D721Med (cell line): Measurements from ENCODE around the gene GNE.
"Not testable (repeated sequence)": the region's sequence is repeated elsewhere in the genome, so short reads cannot be mapped to it uniquely, and the experiment has no call there.

ENCODE experiments used
- DNase-seq: peaks from one replicate; pipeline ENCODE4 v3.0.0; 2011; ENCODE audit warnings: low spot score; ENCODE audit not compliant: insufficient read length
- FAIRE-seq: peaks from 2 replicates; lab custom pipeline; 2011; peaks lifted over from hg19 to GRCh38; lab: Jason Lieb, UNC
- CTCF ChIP-seq: IDR thresholded peaks from 2 replicates; pipeline ENCODE4 v1.5.1; 2012; ENCODE audit warnings: mild to moderate bottlenecking, control low read depth; ENCODE audit not compliant: insufficient read depth; ENCODE audit errors: missing control alignments

Gene GNE

DNA sequence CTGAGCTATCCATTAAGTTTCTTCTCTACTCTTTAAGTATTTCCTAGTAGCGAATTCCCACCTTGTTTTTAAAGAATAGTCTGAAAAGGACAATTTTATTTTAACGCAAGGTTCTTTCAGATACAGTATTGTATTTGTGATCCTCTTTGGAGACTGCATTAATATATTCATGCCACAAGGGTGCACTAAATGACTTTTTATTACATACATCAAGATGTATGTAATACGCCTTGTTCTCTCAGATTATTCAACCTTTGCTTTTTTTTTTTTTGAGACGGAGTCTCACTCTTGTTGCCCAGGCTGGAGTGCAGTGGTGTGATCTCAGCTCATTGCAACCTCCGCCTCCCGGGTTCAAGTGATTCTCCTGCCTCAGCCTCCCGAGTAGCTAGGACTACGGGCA lies 10.2 kb downstream of the GNE start:
- DNase-seq, FAIRE-seq: not testable (repeated sequence)
- peak; percentile 55 for TF ChIP-seq CTCF

DNA sequence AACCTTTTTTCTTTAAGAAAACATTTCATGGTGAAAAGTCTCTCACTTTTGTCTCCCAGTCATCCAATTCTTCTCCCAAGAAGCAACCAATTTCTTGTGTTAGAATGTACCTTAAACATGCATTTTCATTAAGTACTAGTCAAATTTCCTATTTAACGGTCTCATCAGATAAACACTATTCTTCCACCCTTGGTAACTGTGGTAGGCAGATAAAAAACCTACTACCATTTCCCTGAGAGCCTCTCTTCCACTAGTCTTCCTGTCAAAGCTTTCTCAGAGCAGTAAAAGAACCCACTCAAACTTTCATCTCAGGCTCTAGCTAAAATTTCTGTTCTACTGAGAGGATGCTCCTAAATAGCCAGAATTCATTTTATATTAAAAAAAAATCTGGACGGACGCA lies 10.9 kb downstream of the GNE start:
- DNase-seq (no peak), FAIRE-seq (no peak)

GRCh38 chr9:36245906-36246305 lies 12.3 kb downstream of the GNE start:
- no peak for TF ChIP-seq CTCF
- DNase-seq (no peak), FAIRE-seq (no peak)

More for the DNA sequence above, 10.9 kb downstream of the GNE start:
- no peak for TF ChIP-seq CTCF

DNA sequence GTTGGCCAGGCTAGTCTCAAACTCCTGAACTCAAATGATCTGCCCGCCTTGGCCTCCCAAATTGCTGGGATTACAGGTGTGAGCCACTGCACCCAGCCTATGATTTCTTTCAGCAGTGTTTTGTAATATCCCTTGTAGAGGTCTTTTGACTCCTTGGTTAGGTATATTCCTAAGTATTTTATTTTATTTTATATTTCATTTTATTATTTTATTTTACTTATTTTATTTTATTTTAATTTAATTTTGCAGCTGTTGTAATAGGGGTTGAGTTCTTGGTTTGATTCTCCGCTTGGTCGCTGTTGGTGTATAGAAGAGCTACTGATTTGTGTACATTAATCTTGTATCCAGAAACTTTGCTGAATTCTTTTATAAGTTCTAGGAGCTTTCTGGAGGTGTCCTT lies 18.6 kb downstream of the GNE start:
- not testable (repeated sequence) for FAIRE-seq, DNase-seq

DNA sequence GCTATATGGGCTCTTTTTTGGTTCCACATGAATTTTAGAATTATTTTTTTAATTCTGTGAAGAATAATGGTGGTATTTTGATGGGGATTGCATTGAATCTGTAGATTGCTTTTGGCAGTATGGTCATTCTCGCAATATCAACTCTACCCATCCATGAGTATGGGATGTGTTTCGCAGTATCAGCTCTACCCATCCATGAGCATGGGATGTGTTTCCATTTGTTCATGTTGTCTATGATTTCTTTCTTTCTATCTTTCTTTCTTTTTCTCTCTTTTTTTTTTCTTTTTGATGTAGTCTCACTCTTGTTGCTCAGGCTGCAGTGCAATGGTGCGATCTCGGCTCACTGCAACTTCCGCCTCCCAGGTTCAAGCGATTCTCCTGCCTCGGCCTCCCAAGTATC lies 19.0 kb downstream of the GNE start:
- not testable (repeated sequence) for FAIRE-seq, DNase-seq

DNA sequence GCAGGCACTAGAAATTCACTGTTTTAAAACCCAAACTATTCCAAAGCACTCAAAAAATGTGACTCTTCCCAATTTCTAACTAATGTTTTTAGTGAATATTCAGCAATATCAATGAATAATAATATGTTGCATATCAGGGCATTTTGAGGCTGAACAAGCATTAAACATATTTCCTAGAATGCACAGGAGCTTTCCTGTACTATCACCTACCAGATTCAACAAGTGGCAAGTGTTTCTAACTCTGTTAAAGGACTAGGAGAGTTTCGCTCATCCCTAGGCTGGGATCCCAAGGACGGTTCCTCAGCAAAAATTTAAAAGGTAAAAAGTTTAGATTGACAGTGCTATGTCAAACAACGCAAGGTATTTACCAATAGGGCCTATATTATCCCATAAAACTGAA lies 21.0 kb downstream of the GNE start:
- FAIRE-seq, result no peak
- no peak for TF ChIP-seq CTCF
- no peak for DNase-seq

DNA sequence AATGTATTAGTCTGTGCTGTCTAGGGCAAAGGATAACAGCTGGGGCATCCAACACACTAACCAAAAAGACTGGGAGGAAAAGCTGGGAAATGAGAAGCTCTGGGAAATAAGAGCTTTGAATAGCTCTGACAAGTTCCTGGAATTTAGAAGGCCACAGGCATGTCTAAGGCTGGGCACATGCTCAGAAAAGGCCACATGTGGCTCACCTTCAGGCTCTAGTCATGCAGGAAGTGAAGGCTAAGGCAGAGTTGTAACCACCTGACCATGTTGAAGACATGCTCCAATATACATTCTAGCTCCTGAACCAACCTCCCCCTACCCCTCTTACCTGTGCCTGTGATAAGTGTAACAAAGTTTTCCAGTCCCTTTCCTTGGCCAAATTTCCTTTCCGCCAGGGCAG lies 35.8 kb downstream of the GNE start:
- no peak for FAIRE-seq
- no peak for TF ChIP-seq CTCF
- no peak for DNase-seq

- FAIRE-seq (no peak), DNase-seq (no peak)
- no peak for TF ChIP-seq CTCF
Measured at GRCh38 chr9:36221667-36222066, 36.6 kb downstream of the GNE start.
